ENCODE measurements around the gene ESYT2. TPM values are rescaled to one million over a fixed set of nuclear protein-coding genes. Genes with fewer than 3 reads are reported as not detected.

ESYT2 gene
- total RNA-seq, 1 donor from 2014 or later = 23.3 TPM

DNA sequence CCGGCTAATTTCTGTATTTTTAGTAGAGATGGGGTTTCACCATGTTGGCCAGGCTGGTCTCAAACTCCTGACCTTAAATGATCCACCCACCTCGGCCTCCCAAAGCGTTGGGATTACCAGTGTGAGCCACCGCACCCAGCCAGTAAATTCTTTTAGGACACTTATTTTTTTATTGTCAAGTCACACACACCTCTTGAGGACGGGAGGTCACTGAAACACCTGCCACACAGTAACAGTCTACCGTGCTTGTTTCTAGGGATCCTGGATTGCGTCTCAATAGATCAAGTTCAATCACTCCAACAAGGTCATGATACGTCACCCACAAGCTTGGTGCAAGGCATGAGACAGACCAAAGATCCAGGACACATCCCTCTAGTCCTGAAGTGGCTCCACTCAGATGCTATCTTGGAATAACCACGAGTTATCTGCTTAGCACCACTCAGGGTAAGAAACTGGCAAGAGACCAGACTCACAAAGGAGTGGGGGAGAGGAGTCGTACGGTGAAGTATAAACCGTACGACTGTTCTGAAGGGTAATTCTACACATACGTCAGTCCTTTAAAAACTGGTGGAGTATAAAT, 65.8 kb downstream of the ESYT2 start:
- Mint-ChIP-seq H3K4me1 (no peaks in the 10 kb centered on the region), H3K4me3 (no peak overlapping the region)
- TF ChIP-seq, protein P1, sequence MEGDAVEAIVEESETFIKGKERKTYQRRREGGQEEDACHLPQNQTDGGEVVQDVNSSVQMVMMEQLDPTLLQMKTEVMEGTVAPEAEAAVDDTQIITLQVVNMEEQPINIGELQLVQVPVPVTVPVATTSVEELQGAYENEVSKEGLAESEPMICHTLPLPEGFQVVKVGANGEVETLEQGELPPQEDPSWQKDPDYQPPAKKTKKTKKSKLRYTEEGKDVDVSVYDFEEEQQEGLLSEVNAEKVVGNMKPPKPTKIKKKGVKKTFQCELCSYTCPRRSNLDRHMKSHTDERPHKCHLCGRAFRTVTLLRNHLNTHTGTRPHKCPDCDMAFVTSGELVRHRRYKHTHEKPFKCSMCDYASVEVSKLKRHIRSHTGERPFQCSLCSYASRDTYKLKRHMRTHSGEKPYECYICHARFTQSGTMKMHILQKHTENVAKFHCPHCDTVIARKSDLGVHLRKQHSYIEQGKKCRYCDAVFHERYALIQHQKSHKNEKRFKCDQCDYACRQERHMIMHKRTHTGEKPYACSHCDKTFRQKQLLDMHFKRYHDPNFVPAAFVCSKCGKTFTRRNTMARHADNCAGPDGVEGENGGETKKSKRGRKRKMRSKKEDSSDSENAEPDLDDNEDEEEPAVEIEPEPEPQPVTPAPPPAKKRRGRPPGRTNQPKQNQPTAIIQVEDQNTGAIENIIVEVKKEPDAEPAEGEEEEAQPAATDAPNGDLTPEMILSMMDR (conservative IDR thresholded peaks at IDR 0.05) = no peak

DNA sequence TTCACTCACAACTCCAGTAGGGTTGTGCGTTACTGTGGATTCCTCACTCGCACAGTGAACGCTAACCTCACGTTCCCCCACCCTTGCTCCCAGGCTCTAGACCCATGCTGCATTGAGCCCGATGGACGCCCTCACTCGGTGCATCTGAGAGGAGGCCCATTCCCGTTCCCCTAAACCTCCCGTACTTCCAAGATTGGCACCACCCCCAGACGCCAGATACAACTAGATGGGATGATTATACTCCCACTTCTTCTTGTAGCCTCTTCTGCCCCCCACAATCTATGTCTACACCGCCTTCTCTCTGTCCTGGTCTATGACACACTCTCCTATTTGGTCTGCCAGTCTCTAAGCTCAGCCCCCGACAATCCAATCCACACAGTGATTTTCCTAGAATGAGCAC, 67.4 kb downstream of the ESYT2 start:
- Mint-ChIP-seq H3K4me1 (no peaks in the 10 kb centered on the region), H3K36me3 (ENCODE audit: low read depth) (peaks cover 29% of the 10 kb centered on the region), H3K9me3 (no peaks in the 10 kb centered on the region), H3K4me3 (no peak overlapping the region), H3K27me3 (ENCODE audit: low read depth) (no peaks in the 10 kb centered on the region), H3K27ac (ENCODE audit: unreplicated experiment) (peak overlapping the region; percentile 8)
- DNase-seq (ENCODE audit: low read depth, low spot score) = no peak
- TF ChIP-seq, protein P1 (conservative IDR thresholded peaks at IDR 0.05) = no peak

More for the DNA sequence above, 65.8 kb downstream of the ESYT2 start:
- Mint-ChIP-seq H3K27me3 (ENCODE audit: low read depth) (no peaks in the 10 kb centered on the region), H3K9me3 (no peaks in the 10 kb centered on the region), H3K36me3 (ENCODE audit: low read depth) (peaks cover 21% of the 10 kb centered on the region), H3K27ac (ENCODE audit: unreplicated experiment) (no peak overlapping the region)
- no peak for DNase-seq (ENCODE audit: low read depth, low spot score)

DNA sequence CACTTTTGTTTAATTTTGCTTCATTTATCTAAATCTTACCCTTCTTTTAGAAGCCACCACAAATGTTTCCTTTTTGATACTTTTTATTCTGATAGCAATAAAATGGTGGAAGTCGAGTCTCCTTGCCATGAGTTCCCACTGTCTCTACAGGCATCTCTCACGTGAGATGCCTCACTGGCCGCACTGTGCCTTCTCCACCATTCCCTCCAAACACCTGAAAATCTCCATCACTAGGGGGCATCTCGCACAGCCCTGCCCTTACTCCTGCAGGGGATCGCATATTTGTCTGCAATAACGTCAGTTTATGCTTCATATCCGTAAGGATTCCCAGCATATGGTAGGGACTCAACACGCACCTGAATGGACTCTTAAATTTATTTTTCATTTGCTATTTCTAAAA, 68.4 kb downstream of the ESYT2 start:
- no peak overlapping the region for H3K4me3 Mint-ChIP-seq
- H3K9me3 Mint-ChIP-seq = no peaks in the 10 kb centered on the region
- DNase-seq (ENCODE audit: low read depth, low spot score) = no peak
- H3K27me3 Mint-ChIP-seq (ENCODE audit: low read depth) = no peaks in the 10 kb centered on the region
- peaks cover 32% of the 10 kb centered on the region for H3K36me3 Mint-ChIP-seq (ENCODE audit: low read depth)
- no peaks in the 10 kb centered on the region for H3K4me1 Mint-ChIP-seq
- TF ChIP-seq, protein P1 (conservative IDR thresholded peaks at IDR 0.05) = peak; percentile 22
- H3K27ac Mint-ChIP-seq (ENCODE audit: unreplicated experiment) = no peak overlapping the region

DNA sequence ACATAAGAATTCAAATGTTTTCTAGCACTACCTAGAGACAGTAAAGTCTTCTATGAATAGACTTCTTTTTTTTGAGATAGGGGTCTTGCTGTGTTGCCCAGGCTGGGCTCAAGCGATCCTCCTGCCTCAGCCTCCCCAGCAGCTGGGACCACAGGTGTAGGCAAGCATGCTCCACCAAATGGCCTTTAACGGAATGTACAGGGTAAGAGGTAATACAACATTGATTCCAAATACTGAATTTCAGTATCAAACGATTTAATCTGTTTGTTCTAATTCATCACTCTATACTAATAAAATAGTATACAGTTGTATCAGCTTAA, 68.9 kb downstream of the ESYT2 start:
- DNase-seq (ENCODE audit: low read depth, low spot score) = no peak
- Mint-ChIP-seq H3K27me3 (ENCODE audit: low read depth) (no peaks in the 10 kb centered on the region), H3K4me1 (no peaks in the 10 kb centered on the region), H3K9me3 (no peaks in the 10 kb centered on the region), H3K27ac (ENCODE audit: unreplicated experiment) (no peak overlapping the region), H3K4me3 (no peak overlapping the region), H3K36me3 (ENCODE audit: low read depth) (peaks cover 32% of the 10 kb centered on the region)
- TF ChIP-seq, protein P1 (conservative IDR thresholded peaks at IDR 0.05) = no peak

DNA sequence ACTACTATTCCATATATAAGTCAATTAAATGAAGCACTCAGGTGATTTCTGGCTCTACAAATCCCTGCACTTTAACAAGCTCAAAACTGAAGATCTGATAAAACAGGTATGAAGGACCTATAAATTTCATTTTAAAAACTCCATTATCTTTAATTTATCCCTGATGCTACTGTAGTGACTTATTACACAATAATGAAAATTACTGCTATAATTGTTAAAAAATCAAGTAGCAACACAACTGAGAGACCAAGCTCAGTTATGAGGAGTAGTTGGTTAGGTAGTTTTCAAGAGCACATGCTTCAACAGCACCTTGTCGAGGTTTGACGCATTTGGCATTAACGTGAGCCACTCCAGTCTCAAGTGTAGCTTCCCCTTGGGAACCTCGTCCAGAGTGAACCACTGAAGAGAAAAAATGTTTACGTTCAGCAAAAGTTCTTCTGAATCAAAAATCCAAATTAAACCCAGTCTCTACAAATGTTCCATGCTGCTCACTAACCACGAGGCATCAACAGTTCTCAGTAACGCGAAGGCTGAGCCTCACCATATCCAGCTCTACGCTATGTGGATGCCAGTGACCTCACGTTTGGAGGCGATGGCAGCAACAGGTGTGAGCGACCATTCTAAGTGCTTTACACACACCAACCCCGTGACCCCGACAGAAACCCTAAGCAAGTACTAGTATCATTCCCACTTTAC, 69.4 kb downstream of the ESYT2 start:
- Mint-ChIP-seq H3K4me3 (no peak overlapping the region), H3K36me3 (ENCODE audit: low read depth) (peaks cover 32% of the 10 kb centered on the region), H3K27me3 (ENCODE audit: low read depth) (no peaks in the 10 kb centered on the region), H3K4me1 (no peaks in the 10 kb centered on the region), H3K27ac (ENCODE audit: unreplicated experiment) (no peak overlapping the region), H3K9me3 (no peaks in the 10 kb centered on the region)
- TF ChIP-seq, protein P1 (conservative IDR thresholded peaks at IDR 0.05) = no peak
- no peak for DNase-seq (ENCODE audit: low read depth, low spot score)
